Small intestine (tissue), 7 donors: Measurements from ENCODE around the gene ATP10A. TPM values are rescaled to one million over a fixed set of nuclear protein-coding genes. Genes with fewer than 3 reads are reported as not detected.

Source experiments
- DNase-seq, 2 donors: peaks; one replicate each; pipeline versions ENCODE4 v3.0.0 to v3.0.0-alpha.2; 2013
- FAIRE-seq: peaks from 2 replicates; lab custom pipeline; 2012; peaks lifted over from hg19 to GRCh38; lab: Jason Lieb, UNC
- H3K27ac ChIP-seq, 3 donors: one replicate each; pipeline ENCODE4 v1.5.1; 2013; ENCODE audit warnings: low read length in 2 of 3, mild to moderate bottlenecking in 2 of 3, control low read depth in 1 of 3, inconsistent platforms in 1 of 3, low read depth in 1 of 3, moderate library complexity in 1 of 3
- H3K27me3 ChIP-seq, 3 donors: one replicate each; pipeline ENCODE4 v1.6.1; 2013; ENCODE audit warnings: low read length in 3 of 3, inconsistent platforms in 1 of 3; ENCODE audit not compliant: control insufficient read depth in 3 of 3, insufficient read depth in 3 of 3
- H3K36me3 ChIP-seq, 3 donors: one replicate each; pipeline ENCODE4 v1.6.1; 2013; ENCODE audit warnings: low read length in 3 of 3, inconsistent platforms in 1 of 3, low read depth in 1 of 3, mild to moderate bottlenecking in 1 of 3, moderate library complexity in 1 of 3; ENCODE audit not compliant: control insufficient read depth in 3 of 3, insufficient read depth in 2 of 3
- H3K4me1 ChIP-seq, 3 donors: one replicate each; pipeline ENCODE4 v1.6.1; 2013; ENCODE audit warnings: low read length in 2 of 3, inconsistent platforms in 1 of 3, low read depth in 1 of 3, mild to moderate bottlenecking in 1 of 3, moderate library complexity in 1 of 3; ENCODE audit not compliant: control insufficient read depth in 3 of 3, insufficient read depth in 2 of 3
- H3K4me3 ChIP-seq, 3 donors: one replicate each; pipeline ENCODE4 v1.5.1; 2013; ENCODE audit warnings: low read length in 3 of 3, control low read depth in 1 of 3, inconsistent platforms in 1 of 3, low read depth in 1 of 3, mild to moderate bottlenecking in 1 of 3, moderate library complexity in 1 of 3
- H3K9me3 ChIP-seq, 2 donors: one replicate each; pipeline ENCODE4 v1.6.1; 2013; ENCODE audit warnings: low read depth in 1 of 2, low read length in 1 of 2; ENCODE audit not compliant: control insufficient read depth in 2 of 2, insufficient read depth in 1 of 2
- WGBS, 3 donors: extraction: QIAGEN DNeasy Blood & Tissue Kit; methylation state at CpG; one replicate each; pipeline ENCODE4 v1.1.7; 2013; 5-methylcytosine and 5-hydroxymethylcytosine counted together
- polyA plus RNA-seq, 4 donors: library from polyadenylated mRNA; stranded (reverse) in 3 of 4; unstranded in 1 of 4; fragments of 200-250 nt in 3 of 4; fragments of 120-200 nt in 1 of 4; gene quantifications; one replicate each; pipeline versions ENCODE4 v1.2.1 to v1.2.3, GENCODE V29; 2013
- donor health status: healthy with polysubstance abuse.
- donor health status: control.
- donor health status: control.
- donor health status: Bipolar disorder and iron deficiency.
- donor health status: healthy.

ATP10A gene
- polyA plus RNA-seq, 4 donors = 0.27 to 2.8 (median 1.3) TPM; not detected in 1

DNA sequence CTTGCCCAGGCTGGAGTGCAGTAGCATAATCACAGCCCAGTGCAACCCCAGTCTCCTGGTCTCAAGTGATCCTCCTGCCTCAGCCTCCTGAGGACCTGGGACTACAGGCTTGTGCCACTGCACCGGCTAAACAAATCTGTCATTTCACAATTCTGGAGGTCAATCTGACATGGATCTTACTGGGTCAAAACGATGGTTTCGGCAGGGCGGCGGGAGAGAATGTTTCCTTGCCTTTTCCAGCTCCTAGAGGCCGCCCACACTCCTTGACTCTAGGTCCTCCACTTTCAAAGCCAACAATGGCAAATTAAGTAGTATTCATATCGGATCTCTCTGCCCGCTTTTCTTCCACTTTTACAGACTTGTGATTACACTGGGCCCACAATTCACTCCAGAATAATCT, 14.8 kb downstream of the ATP10A start:
- no peaks in the 10 kb centered on the region for H3K27me3 ChIP-seq
- no peak overlapping the region for H3K4me3 ChIP-seq
- no peaks in the 10 kb centered on the region for H3K36me3 ChIP-seq
- H3K4me1 ChIP-seq = peaks cover 0 to 19% (median 4%) of the 10 kb centered on the region in 3 donors
- 90 to 94% (median 90%) methylated on average over 8 of the region's 8 CpGs for WGBS, 3 donors
- DNase-seq (no peak), FAIRE-seq (no peak)
- H3K9me3 ChIP-seq = no peaks in the 10 kb centered on the region
- H3K27ac ChIP-seq = peak overlapping the region in 1 of 3 donors; percentile 45

- 45 to 85% (median 72%) methylated on average over 2 of the region's 2 CpGs for WGBS, 3 donors
- no peak overlapping the region for H3K4me3 ChIP-seq
- FAIRE-seq (no peak), DNase-seq (no peak)
- no peaks in the 10 kb centered on the region for H3K9me3 ChIP-seq
- H3K36me3 ChIP-seq = no peaks in the 10 kb centered on the region
- H3K27ac ChIP-seq = no peak overlapping the region
- peaks cover 0 to 19% (median 4%) of the 10 kb centered on the region in 3 donors for H3K4me1 ChIP-seq
- H3K27me3 ChIP-seq = no peaks in the 10 kb centered on the region
Observed at GRCh38 chr15:25847051-25847450, 16.1 kb downstream of the ATP10A start.

DNA sequence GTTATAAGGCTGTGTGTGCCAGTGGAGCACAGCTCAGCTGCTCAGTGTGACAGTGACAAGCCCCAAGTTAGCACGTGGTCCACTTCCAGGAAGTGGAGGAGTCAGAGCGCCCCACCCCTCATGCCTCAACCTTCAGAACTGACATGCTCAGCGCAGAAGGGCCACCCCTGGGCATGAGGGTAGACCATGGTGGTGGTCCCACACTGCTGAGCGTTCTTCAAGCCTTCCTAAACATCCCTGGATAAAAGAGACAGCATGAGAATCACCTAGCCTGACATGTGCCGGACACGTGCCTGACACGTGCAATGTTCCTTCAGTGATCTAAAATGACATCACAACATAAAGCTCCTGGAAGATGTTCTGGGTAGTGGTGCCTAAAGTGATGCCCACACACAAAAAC, 16.8 kb downstream of the ATP10A start:
- WGBS, 3 donors = 59 to 70% (median 69%) methylated on average over 7 of the region's 7 CpGs
- Histone ChIP-seq H3K27me3 (no peaks in the 10 kb centered on the region), H3K9me3 (no peaks in the 10 kb centered on the region), H3K4me1 (peaks cover 0 to 19% (median 4%) of the 10 kb centered on the region in 3 donors), H3K4me3 (no peak overlapping the region), H3K27ac (peak overlapping the region in 1 of 3 donors; percentile 37), H3K36me3 (no peaks in the 10 kb centered on the region)
- FAIRE-seq (no peak), DNase-seq (peak in 1 of 2 donors; percentile 29)

GRCh38 chr15:25844981-25845680, 18.0 kb downstream of the ATP10A start:
- WGBS, 3 donors = 76 to 83% (median 76%) methylated on average over 14 of the region's 14 CpGs
- Histone ChIP-seq H3K4me1 (peaks cover 0 to 13% (median 0%) of the 10 kb centered on the region in 3 donors), H3K9me3 (no peaks in the 10 kb centered on the region), H3K27ac (no peak overlapping the region), H3K4me3 (no peak overlapping the region), H3K27me3 (no peaks in the 10 kb centered on the region), H3K36me3 (no peaks in the 10 kb centered on the region)
- FAIRE-seq = no peak
- DNase-seq = no peak

- 80 to 91% (median 86%) methylated on average over 6 of the region's 6 CpGs for WGBS, 3 donors
- no peak for FAIRE-seq
- H3K36me3 ChIP-seq = no peaks in the 10 kb centered on the region
- peaks cover 0 to 9% (median 0%) of the 10 kb centered on the region in 3 donors for H3K4me1 ChIP-seq
- no peak for DNase-seq
- no peaks in the 10 kb centered on the region for H3K9me3 ChIP-seq
- no peak overlapping the region for H3K27ac ChIP-seq
- no peaks in the 10 kb centered on the region for H3K27me3 ChIP-seq
- H3K4me3 ChIP-seq = no peak overlapping the region
Observed at GRCh38 chr15:25844542-25844941, 18.6 kb downstream of the ATP10A start.

- H3K9me3 ChIP-seq = no peaks in the 10 kb centered on the region
- H3K27me3 ChIP-seq = no peaks in the 10 kb centered on the region
- FAIRE-seq (no peak), DNase-seq (no peak)
- H3K27ac ChIP-seq = no peak overlapping the region
- H3K4me1 ChIP-seq = peaks cover 0 to 4% (median 0%) of the 10 kb centered on the region in 3 donors
- 90 to 95% (median 90%) methylated on average over 7 of the region's 7 CpGs for WGBS, 3 donors
- H3K4me3 ChIP-seq = no peak overlapping the region
- no peaks in the 10 kb centered on the region for H3K36me3 ChIP-seq
Observed at GRCh38 chr15:25844076-25844475, 19.1 kb downstream of the ATP10A start.

DNA sequence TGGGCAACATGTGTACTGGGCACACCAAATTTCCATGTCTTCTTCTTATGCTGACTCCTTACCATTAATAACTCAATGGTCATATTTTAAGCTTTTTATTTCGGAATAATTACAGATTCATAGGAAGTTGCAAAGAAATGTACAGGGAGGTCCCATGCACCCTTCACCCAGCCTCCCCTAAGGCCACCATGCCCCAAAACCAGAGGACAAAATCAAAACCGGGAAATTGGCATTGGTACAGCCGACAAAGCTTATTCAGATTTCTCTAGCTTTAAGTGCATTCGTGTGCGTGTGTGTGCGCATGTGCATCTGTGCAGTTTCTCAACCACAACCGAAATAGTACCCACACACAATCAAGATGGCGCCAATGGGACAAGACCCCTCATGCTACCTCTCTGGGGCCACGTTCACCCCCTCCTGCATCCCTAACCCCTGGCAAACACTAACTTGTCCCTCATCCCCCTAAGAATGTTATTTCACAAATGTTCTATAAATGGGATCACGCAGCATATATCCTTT, 23.4 kb downstream of the ATP10A start:
- 80 to 89% (median 86%) methylated on average over 10 of the region's 10 CpGs for WGBS, 3 donors
- Histone ChIP-seq H3K27me3 (no peaks in the 10 kb centered on the region), H3K27ac (no peak overlapping the region), H3K36me3 (no peaks in the 10 kb centered on the region), H3K4me3 (no peak overlapping the region), H3K4me1 (no peaks in the 10 kb centered on the region), H3K9me3 (peaks cover 0 to 2% of the 10 kb centered on the region in 2 donors)
- DNase-seq (no peak), FAIRE-seq (no peak)

DNA sequence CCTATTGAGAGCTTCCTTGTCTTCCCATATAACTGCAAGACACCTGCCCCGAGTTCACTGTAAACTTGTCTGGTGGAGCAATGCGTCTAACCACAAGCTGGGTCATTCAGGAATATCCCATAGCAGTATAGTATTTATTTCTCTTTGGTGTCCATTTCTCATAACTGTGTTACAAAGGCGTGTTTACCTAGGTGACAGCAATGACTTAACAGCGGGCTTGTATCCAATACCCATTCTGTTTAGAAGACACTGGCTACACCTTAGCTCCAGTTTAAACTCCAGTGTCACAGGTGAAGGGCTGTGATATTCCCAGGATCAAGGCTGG, 24.3 kb downstream of the ATP10A start:
- FAIRE-seq (no peak), DNase-seq (no peak)
- no peaks in the 10 kb centered on the region for H3K4me1 ChIP-seq
- H3K27me3 ChIP-seq = no peaks in the 10 kb centered on the region
- 48 to 64% (median 62%) methylated on average over 4 of the region's 4 CpGs for WGBS, 3 donors
- H3K27ac ChIP-seq = no peak overlapping the region
- H3K36me3 ChIP-seq = no peaks in the 10 kb centered on the region
- peaks cover 0 to 2% of the 10 kb centered on the region in 2 donors for H3K9me3 ChIP-seq
- no peak overlapping the region for H3K4me3 ChIP-seq
